Activated naive CD4-positive, alpha-beta T cell treated with anti-CD3 and anti-CD28 coated beads, Interleukin-2, amount 10 ng/mL, durations not matched to agents 7 days and 5 days (primary cell): ENCODE data around the gene CGB3.

Source experiments
- CTCF ChIA-PET: fragments of 350-600 bp; sonication (Branson Sonifier 250); formaldehyde crosslinking; loops from one replicate; lab custom pipeline; 2021; ENCODE audit warnings: antibody characterized with exemption; lab: Charles Lee
- DNase-seq: peaks from one replicate; pipeline ENCODE4 v3.0.0-alpha.2; 2020
- H3K27ac Mint-ChIP-seq: one replicate; pipeline ENCODE4 v1.8.0; 2021; ENCODE audit warnings: mild to moderate bottlenecking, moderate library complexity, mixed read lengths
- H3K27me3 Mint-ChIP-seq: one replicate; pipeline ENCODE4 v1.8.0; 2021; ENCODE audit warnings: mild to moderate bottlenecking, mixed read lengths
- H3K36me3 Mint-ChIP-seq: one replicate; pipeline ENCODE4 v1.8.0; 2021; ENCODE audit warnings: mixed read lengths
- H3K4me1 Mint-ChIP-seq: one replicate; pipeline ENCODE4 v1.8.0; 2021; ENCODE audit warnings: mixed read lengths
- H3K4me3 Mint-ChIP-seq: one replicate; pipeline ENCODE4 v1.8.0; 2021; ENCODE audit warnings: mild to moderate bottlenecking, moderate library complexity, mixed read lengths
- H3K9me3 Mint-ChIP-seq: one replicate; pipeline ENCODE4 v1.8.0; 2021; ENCODE audit warnings: mixed read lengths

The CGB3 gene

GRCh38 chr19:48975947-48976847 is 47.9 kb downstream of the CGB3 start:
- H3K36me3 Mint-ChIP-seq: peaks cover 26% of the 10 kb centered on the region
- H3K4me1 Mint-ChIP-seq: peaks cover 3% of the 10 kb centered on the region
- CTCF ChIA-PET: interaction anchor here (0.9 to 1.9 kb wide), 2 partner anchors 17 to 188 kb away, joined by 3 to 9 read pairs; partner anchors contain the start of genes GYS1 and RUVBL2
- DNase-seq: peak; percentile 63
- H3K9me3 Mint-ChIP-seq: no peaks in the 10 kb centered on the region
- no peak overlapping the region for H3K4me3 Mint-ChIP-seq
- H3K27me3 Mint-ChIP-seq: no peaks in the 10 kb centered on the region
- H3K27ac Mint-ChIP-seq: no peak overlapping the region
